Upper lobe of left lung (tissue), 4 donors: Measurements from ENCODE around the gene SAMMSON.

Experiments
- POLR2A ChIP-seq, 4 donors: fragments of 450-650 bp; IDR thresholded peaks; one replicate each; pipeline ENCODE4 v1.5.1; 2016 to 2017; ENCODE audit warnings: antibody characterized with exemption in 4 of 4, mild to moderate bottlenecking in 2 of 4
- TF ChIP-seq, protein P1 (sequence below), 6 experiments: fragments of 450-650 bp in 4 of 6; fragments of 200-600 bp in 2 of 6; sonication (generic) in 2 of 6; IDR thresholded peaks; one replicate each; pipeline ENCODE4 v1.5.1; 2016 to 2019; ENCODE audit warnings: antibody characterized with exemption in 6 of 6

DNA sequence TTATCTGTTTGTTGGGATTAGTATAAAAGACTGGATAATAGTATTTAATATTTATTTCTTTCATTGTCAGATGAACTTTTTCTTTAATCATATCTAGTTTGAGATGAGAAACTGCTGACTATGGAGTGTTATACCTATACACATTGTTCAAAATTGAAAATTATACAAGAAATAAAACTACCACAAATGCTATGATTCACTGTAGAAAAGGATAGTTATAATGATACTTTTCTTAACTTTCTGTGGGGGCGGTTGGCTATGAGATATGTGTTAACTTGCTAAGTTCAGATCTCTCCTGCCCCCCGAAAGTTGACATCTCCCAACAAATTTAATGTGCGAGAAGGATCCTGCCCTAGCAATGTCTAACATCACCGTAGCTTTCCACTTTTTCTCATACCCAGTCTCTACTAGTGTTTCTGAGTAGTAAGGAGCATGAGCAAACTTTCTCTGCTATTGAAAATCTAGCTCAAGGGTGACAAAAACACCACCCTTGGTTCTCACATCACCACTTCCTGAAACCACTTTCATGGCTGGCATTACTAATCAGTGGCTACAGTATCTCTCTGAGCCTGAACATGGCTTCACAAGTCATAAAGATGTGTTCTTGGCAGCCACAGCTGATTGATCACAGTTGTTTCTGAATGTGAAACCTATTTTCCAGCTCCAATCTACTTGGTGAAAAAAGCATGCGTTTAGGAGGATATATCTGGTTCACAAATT lies 15.8 kb upstream of the SAMMSON start:
- TF ChIP-seq, protein P1, sequence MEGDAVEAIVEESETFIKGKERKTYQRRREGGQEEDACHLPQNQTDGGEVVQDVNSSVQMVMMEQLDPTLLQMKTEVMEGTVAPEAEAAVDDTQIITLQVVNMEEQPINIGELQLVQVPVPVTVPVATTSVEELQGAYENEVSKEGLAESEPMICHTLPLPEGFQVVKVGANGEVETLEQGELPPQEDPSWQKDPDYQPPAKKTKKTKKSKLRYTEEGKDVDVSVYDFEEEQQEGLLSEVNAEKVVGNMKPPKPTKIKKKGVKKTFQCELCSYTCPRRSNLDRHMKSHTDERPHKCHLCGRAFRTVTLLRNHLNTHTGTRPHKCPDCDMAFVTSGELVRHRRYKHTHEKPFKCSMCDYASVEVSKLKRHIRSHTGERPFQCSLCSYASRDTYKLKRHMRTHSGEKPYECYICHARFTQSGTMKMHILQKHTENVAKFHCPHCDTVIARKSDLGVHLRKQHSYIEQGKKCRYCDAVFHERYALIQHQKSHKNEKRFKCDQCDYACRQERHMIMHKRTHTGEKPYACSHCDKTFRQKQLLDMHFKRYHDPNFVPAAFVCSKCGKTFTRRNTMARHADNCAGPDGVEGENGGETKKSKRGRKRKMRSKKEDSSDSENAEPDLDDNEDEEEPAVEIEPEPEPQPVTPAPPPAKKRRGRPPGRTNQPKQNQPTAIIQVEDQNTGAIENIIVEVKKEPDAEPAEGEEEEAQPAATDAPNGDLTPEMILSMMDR (IDR thresholded peaks at IDR 0.05), result no peak
- TF ChIP-seq POLR2A (IDR thresholded peaks at IDR 0.05), result no peak
